ENCODE results near the gene ZNF485.

Gene ZNF485

GRCh38 chr10:43640603-43641002 lies 34.4 kb downstream of the ZNF485 start:
- no peak overlapping the region for H3K27ac ChIP-seq
- no peak for TF ChIP-seq CTCF (conservative IDR thresholded peaks at IDR 0.05)

GRCh38 chr10:43644252-43644651 lies 38.0 kb downstream of the ZNF485 start:
- no peak overlapping the region for H3K27ac ChIP-seq
- no peak for TF ChIP-seq CTCF (conservative IDR thresholded peaks at IDR 0.05)

GRCh38 chr10:43645866-43646265 lies 39.6 kb downstream of the ZNF485 start:
- no peak for TF ChIP-seq CTCF (conservative IDR thresholded peaks at IDR 0.05)
- H3K27ac ChIP-seq: no peak overlapping the region

GRCh38 chr10:43647576-43647975 lies 41.3 kb downstream of the ZNF485 start:
- TF ChIP-seq CTCF (conservative IDR thresholded peaks at IDR 0.05): no peak
- H3K27ac ChIP-seq: peak overlapping the region; percentile 78; the same call in 1 of the 2 replicates

GRCh38 chr10:43648095-43648397 lies 41.8 kb downstream of the ZNF485 start:
- H3K27ac ChIP-seq: peak overlapping the region; percentile 78; the same call in 1 of the 2 replicates
- no peak for TF ChIP-seq CTCF (conservative IDR thresholded peaks at IDR 0.05)

GRCh38 chr10:43648398-43649184 lies 42.4 kb downstream of the ZNF485 start, which contains the start of gene ZNF32:
ZNF32 (minus strand) TSS chr10:43648881; CDS start chr10:43646133, 2,748 bp downstream.
- no peak for TF ChIP-seq CTCF (conservative IDR thresholded peaks at IDR 0.05)
- peak within 1 kb of the TSS; percentile 78 for H3K27ac ChIP-seq

GRCh38 chr10:43649185-43649523 lies 42.9 kb downstream of the ZNF485 start:
- no peak for TF ChIP-seq CTCF (conservative IDR thresholded peaks at IDR 0.05)
- H3K27ac ChIP-seq: peak overlapping the region; percentile 78
